GM18517 (cell line): ENCODE measurements around the gene CATSPER3.

Experiments used
- ATAC-seq: cut with Tn5 transposase; IDR thresholded peaks from one replicate; pipeline ENCODE4 v1.9.1; 2021; ENCODE audit warnings: mild to moderate bottlenecking, moderate library complexity; ENCODE audit not compliant: unreplicated experiment

Gene CATSPER3

GRCh38 chr5:135010502-135011354 is 43.0 kb downstream of the CATSPER3 start:
- no peak for ATAC-seq

GRCh38 chr5:135011355-135012032 is 43.8 kb downstream of the CATSPER3 start:
- ATAC-seq = no peak

GRCh38 chr5:135012033-135012588 is 44.4 kb downstream of the CATSPER3 start:
- ATAC-seq = no peak

- no peak for ATAC-seq
These were observed 45.3 kb downstream of the CATSPER3 start for GRCh38 chr5:135012951-135013391.

GRCh38 chr5:135013445-135013844 is 45.7 kb downstream of the CATSPER3 start:
- ATAC-seq = no peak

GRCh38 chr5:135013947-135014570 is 46.4 kb downstream of the CATSPER3 start:
- ATAC-seq = no peak

GRCh38 chr5:135015942-135016341 is 48.2 kb downstream of the CATSPER3 start:
- no peak for ATAC-seq

- ATAC-seq = no peak
These were observed 49.2 kb downstream of the CATSPER3 start for GRCh38 chr5:135016861-135017290.

GRCh38 chr5:135018457-135018856 is 50.8 kb downstream of the CATSPER3 start:
- no peak for ATAC-seq

- ATAC-seq = no peak
These were observed 51.6 kb downstream of the CATSPER3 start for GRCh38 chr5:135019314-135019713.

GRCh38 chr5:135020111-135020895 is 52.6 kb downstream of the CATSPER3 start:
- no peak for ATAC-seq

GRCh38 chr5:135024956-135025729 is 57.4 kb downstream of the CATSPER3 start:
- no peak for ATAC-seq

- ATAC-seq = no peak
These were observed 58.3 kb downstream of the CATSPER3 start for GRCh38 chr5:135025730-135026644.

GRCh38 chr5:135026645-135027265 is 59.0 kb downstream of the CATSPER3 start:
- no peak for ATAC-seq

GRCh38 chr5:135027266-135027696 is 59.6 kb downstream of the CATSPER3 start:
- no peak for ATAC-seq

GRCh38 chr5:135027697-135028615 is 60.2 kb downstream of the CATSPER3 start:
- no peak for ATAC-seq

GRCh38 chr5:135028791-135029476 is 61.2 kb downstream of the CATSPER3 start:
- no peak for ATAC-seq
